Retinal pigment epithelial cell (primary cell): ENCODE measurements around the gene PTPRT.

Source experiments
- DNase-seq: peaks from one replicate; pipeline ENCODE4 v3.0.0-alpha.2; 2010; ENCODE audit warnings: low read depth
- H3K4me3 ChIP-seq: 2 replicates; pipeline ENCODE4 v1.5.1; 2011; ENCODE audit warnings: mild to moderate bottlenecking, low read length, control low read depth, moderate library complexity
- TF ChIP-seq, protein P1 (sequence below): conservative IDR thresholded peaks from 2 replicates; pipeline ENCODE4 v1.5.1; 2011; ENCODE audit warnings: low read depth, low read length, control low read depth, inconsistent platforms

PTPRT gene

DNA sequence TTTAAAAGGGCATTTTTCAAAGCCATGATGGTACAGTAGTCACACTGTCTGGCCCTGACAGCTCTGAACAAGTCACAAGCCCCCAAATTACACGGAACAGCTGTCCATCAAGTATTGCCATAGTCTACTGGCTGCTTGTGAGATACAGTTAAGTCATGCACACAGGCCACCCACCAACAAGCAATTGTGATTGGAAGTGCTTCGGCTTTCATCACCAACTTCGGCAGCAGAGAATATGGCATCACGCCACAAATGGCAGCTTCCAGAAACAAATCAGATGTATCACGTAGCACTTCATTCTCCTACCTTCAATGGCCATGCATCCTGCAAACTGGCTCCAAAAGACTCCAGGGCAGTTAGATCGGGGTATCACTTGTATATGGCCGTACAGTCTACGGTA is 160.5 kb downstream of the PTPRT start:
- DNase-seq = no peak
- TF ChIP-seq, protein P1, sequence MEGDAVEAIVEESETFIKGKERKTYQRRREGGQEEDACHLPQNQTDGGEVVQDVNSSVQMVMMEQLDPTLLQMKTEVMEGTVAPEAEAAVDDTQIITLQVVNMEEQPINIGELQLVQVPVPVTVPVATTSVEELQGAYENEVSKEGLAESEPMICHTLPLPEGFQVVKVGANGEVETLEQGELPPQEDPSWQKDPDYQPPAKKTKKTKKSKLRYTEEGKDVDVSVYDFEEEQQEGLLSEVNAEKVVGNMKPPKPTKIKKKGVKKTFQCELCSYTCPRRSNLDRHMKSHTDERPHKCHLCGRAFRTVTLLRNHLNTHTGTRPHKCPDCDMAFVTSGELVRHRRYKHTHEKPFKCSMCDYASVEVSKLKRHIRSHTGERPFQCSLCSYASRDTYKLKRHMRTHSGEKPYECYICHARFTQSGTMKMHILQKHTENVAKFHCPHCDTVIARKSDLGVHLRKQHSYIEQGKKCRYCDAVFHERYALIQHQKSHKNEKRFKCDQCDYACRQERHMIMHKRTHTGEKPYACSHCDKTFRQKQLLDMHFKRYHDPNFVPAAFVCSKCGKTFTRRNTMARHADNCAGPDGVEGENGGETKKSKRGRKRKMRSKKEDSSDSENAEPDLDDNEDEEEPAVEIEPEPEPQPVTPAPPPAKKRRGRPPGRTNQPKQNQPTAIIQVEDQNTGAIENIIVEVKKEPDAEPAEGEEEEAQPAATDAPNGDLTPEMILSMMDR = no peak
- no peak overlapping the region for H3K4me3 ChIP-seq

DNA sequence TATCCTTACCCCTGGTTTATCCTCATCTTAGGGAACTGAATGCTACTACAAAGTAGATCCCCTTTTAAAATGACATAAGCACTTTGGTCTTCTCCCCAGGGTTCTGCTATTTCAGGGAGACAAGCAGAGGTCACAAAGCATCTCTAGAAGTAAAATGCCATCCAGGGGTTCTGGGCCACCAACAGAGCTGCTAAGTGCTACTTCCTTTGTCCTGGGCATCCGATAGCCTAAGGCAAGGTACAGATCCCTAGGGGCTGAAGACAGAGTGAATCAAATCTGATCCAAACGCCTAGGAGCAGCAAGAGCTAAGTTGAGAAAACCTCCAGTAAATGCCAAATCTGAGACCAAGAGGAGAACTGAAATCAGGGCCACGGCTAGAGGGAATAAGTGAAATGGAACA is 161.2 kb downstream of the PTPRT start:
- no peak for DNase-seq
- no peak overlapping the region for H3K4me3 ChIP-seq
- TF ChIP-seq, protein P1 = no peak

DNA sequence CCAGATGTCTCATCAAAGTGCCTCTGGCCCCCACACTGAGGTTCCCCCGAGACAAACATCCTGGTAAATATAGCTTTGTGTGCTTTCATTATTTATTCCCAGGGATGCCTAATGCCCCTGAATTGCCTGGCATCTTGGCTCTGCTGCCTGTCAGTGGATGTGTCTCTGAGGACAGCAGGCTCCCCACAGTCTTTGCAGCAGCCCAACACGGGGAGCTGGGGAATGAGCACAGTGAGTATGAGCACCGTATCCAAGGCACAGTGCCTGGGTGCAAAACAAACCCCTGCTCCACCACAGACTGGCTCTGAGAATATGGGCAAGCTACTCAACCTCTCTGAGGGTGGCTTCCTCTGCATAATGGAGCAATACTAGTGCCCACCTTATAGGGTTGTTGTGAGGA is 165.9 kb downstream of the PTPRT start:
- DNase-seq = no peak
- TF ChIP-seq, protein P1 = no peak
- no peak overlapping the region for H3K4me3 ChIP-seq

DNA sequence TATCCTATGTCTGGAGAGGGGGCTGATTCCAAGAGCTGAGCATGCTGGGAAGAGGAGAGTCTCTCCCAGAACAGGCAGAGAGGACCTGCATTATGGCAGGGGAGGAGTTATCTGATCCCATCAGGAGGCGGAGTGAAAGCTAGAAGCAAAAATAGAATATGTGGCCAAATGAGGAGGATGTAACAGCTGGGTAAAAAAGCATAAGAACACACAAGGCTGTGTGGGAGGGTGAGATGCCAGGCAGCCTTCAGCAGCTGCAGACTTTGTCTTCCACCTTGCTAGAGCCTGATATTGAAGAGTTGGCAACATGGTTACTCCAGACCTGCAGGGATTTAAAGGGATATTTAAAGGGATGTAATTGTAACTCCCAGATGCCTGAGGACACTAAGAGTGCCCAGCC is 167.1 kb downstream of the PTPRT start:
- TF ChIP-seq, protein P1 = no peak
- no peak for DNase-seq
- H3K4me3 ChIP-seq = no peak overlapping the region

DNA sequence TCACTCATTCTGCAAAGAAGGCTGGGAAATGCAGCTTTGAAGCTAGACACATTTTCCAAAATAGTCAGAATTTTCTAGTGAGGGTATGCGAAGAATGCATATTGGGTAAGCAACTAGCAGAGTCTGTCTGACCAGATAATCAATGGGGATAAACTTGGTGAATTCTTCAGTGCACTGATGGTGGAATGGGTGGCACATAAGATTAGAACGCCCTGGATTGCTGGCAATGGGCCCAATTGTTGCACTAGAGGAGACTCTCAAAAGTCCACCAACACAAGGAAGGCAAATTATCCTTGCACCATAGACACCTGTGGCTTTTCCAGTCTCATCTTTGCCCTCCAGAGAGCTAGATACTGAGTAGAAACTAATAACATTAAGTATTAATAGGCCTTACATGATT is 167.6 kb downstream of the PTPRT start:
- H3K4me3 ChIP-seq = no peak overlapping the region
- TF ChIP-seq, protein P1 = no peak
- DNase-seq = no peak

DNA sequence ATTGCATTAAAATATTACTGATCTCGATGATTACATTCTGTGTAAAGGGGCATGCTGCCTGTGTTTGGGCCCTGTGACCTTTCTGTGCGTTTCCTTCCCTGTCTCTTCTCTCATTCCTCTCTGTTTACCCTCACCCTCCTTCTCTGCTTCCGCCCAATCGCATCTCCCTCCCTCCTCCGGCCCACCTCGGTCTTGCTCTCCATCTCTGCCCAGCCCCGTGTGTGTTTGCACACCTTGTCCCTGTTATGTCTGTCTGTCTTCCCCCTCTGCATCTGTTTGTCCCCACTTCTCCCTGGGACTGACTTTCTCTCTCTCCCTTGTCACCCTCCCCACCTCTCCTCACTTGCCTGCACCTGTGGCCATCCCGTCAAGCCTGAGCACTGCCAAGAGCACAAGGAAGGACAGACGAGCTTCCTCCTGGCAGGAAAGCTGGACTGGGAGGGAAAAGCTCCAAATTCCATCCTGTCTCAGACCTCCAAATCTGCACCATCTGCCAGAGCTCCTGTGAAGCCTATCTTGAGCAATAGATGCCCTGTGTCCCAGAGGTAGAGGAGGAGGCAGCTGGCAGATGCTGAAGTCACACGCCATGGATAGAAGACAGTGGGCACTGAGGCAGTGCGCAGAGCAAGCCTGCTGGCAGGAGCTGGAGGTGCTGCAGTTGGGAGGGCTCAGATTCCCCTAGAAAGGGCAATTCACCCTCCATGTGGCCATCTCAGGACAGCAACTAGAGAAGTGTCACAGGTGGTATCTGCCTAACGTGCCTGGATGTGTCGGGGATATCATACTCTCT is 172.3 kb downstream of the PTPRT start:
- H3K4me3 ChIP-seq = no peak overlapping the region
- DNase-seq = no peak
- TF ChIP-seq, protein P1 = no peak

DNA sequence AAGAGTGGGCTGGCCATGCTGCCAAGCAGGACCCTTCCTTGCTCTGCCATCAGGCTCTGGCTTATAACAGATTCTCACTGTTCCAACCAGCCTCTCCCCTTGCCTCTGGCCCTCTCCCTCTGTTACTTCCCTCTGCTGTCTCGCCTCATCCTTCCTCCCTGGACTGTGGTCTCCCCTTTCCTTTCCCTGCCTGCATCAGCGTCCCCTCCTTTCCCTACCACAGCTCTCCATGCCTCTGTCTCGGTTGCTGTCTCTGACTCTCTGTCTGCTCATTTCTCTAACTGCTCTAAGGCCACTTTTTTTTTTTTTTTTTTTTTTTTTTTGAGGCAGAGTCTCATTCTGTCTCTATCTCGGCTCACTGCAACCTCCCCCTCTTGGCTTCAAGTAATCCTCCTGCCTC is 173.4 kb downstream of the PTPRT start:
- TF ChIP-seq, protein P1 = no peak
- no peak overlapping the region for H3K4me3 ChIP-seq
- no peak for DNase-seq
